CD4-positive, alpha-beta T cell treated with Interleukin-4 for 4 hours (primary cell): Measurements from ENCODE around the gene IFNGR1.
"Not testable (repeated sequence)": the region's sequence is repeated elsewhere in the genome, so short reads cannot be mapped to it uniquely, and the experiment has no call there.

ENCODE experiments used
- DNase-seq: peaks from one replicate; pipeline ENCODE4 v3.0.0-alpha.2; 2020

Gene IFNGR1

DNA sequence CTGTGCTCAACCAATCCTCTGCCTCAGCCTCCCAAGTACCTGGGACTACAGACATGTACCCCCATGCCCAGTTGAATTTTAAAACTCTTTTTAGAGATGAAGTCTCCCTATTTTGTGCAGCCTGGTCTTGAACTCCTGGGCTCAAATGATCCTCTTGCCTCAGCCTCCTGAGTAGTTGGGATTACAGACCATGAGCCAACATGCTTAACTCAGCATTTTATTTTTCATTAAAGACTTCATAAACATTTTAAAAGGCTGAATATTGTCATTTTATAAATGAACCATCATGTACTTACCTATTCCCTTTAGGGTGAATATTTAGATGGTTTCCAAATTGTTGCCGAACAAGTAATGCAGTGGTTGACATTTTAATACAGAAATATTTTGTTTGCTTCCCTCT lies 16.5 kb upstream of the IFNGR1 start:
- no peak for DNase-seq

DNA sequence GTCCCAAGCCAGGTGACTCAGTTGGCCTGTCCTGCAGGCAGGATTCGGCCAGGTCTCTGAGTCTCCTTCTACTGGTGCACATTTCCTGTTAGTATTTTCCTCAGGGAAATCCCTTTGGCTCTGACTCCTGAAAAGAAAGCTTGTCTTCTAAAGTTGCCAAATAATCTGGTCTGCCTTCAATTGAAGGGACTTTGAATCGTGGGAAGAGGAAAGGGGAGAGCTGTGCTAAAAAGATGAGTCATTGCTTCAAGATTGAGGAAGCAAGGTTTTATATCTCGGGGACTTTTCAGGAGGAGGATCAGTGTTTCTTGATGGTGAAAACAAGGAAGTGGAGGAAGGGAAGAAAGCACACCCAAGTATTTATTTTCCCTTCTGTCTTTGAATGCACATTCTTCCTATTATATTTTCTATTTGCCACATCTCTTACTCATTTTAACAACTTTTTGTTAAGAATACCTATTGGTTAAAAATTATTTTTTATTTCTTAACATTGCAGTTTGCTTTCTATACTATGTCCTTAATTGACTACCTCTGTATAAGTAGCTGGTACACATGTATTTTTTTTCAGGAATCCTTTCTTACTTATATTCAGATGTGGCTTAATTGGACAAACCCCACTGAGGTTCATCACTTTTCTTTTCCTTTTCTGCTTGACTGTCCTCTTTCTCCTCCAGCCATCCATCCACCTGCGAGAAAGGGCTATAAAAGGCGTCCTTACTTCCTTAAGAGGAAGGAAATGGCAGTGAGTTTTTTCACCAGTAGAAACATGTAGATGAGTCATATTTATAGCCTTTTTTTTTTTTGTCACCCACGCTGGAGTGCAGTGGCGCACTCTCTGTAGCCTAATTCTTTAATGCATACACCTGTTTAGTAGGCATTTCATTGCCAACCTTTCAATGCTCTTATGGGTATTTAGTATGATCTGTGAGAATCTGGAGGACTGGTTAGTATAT lies 15.0 kb upstream of the IFNGR1 start:
- peak; percentile 57 for DNase-seq

DNA sequence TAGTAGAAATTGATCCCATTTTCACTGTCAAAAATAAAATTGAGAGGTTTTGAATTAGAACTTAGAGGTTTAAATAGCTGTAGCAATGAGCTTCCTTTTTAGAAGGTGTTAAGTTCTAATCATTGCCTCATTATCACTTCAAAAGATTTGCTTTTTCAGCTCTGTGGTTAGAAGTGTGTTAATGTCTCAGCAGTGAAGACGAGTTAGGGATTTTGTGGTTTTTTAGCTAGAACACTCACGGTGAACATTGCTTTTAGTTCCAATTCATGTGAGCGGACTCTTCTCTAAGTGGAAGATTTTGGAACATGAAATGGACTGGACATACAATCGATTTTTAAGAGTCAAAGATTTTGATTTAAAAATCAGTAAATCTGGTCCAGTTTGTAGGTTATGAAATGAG lies 12.7 kb upstream of the IFNGR1 start:
- peak; percentile 74 for DNase-seq

DNA sequence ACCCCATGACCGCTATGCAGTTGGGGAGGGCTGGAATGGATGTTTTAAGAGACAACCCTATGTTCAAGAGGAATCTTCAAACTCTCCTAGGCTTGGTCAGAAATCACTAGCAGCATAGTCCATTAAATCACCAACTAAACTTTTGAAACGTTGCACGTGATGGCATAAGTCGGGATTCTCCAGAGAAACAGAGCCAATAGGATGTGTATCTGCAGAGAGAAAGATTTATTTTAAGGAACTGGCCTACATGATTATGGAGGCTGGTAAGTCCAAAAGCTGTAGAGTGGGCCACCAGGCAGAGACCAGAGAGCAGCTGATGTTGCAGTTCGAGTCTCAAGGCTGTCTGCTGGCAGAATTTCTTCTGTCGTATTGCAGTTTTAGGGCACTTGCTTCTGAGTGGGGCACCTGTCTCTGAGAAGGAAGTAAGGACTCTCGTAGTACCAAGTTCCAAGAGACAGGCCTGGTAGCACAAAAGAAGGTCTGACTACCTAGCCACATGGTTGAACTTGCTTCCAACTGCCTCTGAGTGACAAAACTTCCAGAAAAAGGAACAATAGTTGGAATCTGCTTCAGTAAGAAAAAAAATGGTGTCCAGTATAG lies 11.9 kb upstream of the IFNGR1 start:
- no peak for DNase-seq

DNA sequence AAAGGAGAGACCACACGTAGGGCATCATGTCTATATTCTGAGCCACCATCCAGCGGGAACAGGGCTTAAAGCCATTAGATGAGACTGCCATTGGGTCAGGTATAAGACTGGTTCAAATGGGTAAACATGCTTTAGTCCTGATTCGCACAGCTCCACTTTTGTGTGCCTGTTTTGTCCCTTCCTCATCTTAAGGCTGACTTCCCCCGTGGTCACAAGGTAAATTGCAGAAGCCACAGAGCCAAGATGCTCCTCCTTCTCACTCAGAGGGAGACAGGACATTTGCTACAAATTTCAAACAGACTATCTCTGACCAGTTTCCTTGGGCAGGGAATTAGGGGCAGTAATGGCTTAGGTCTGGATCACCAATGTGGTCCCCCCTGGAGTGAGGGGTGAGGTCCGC lies 11.4 kb upstream of the IFNGR1 start:
- no peak for DNase-seq

DNA sequence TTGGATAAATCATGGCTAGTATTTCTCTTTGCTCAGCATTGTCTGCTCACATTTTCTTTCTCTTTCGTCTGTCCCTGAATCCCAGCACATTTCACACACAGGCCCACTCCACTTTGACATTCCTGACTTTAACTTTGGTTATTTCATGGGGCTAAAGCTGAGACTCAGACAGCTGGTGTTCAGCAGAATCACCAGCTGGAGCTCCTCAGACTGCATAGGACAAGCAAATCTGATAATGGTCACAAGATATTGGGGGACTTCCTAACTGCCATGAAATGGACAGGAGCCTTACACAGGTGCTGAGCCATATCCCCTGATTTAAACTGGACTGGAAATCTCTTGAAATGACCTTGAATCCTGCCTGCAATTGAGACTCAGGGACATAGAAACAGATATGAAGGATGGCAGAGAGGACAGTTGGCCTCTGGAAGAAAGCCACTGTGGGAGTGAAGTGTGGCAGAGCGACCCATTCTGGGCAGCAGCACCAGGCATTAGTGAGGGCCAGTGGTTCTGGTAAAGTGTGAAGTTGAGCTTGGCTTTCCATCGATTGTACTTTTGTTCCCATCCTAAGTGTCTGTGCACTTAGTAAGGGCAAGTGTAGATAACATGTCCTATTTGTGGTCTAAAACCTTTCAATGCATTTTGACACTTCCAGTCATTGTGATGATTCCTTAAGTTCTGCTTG lies 10.0 kb upstream of the IFNGR1 start:
- DNase-seq = no peak

DNA sequence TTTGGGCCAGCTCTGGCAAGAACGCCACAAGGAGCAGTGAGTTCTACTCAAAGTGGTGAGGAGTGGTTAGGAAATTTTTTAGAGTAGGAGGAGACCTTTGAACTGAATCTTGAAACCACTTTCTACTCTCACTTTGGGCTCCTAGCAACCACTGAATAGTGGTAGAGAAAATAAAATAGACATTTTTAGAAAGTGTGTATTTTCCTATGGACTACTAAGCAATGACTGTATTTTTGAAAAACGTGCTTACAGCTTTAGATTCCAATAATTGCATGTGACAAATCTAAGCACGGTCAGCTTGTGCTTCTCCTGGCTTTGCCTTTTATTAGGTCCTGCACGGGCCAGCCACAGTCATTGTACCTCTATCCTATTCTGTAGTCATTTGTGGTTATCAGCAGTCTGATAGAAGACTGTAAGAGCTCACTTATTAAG lies 8.7 kb upstream of the IFNGR1 start:
- no peak for DNase-seq

DNA sequence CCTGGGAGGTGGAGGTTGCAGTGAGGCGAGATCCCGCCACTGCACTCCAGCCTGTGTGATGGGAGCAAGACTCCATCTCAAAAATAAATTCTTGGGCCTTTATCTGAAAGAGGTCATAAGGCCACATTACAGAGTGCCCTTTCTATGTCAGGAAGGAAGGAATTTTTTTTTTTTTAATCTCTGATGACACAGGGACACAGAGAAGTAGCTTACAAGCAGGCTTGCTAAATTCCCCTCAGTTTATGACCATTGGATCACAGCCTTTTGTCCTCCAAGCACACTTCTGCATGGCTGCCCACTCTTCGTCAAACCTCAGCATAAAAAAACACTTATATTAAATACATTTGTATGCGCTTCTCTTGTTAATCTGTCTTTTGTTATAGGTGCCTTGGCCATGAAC lies 7.5 kb upstream of the IFNGR1 start:
- DNase-seq = no peak

DNA sequence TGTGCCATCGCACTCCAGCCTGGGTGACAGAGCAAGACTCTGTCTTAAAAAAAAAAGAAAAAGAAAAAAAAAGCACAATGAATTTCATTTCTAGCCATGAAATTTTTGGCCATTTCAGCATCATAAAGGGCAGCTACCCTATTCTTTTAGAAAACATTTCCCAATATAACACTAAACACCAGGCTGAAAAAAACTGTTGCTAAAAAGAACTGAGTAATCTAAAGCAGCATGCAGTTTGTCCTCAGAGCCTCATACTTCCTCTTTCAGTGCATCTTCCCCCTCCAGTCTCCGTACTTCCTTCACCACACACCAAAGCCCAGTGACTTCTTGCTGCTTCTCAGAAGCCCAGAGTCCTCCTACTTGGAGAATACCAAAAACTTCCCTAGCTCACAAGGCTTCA lies 5.6 kb upstream of the IFNGR1 start:
- DNase-seq = peak; percentile 33

DNA sequence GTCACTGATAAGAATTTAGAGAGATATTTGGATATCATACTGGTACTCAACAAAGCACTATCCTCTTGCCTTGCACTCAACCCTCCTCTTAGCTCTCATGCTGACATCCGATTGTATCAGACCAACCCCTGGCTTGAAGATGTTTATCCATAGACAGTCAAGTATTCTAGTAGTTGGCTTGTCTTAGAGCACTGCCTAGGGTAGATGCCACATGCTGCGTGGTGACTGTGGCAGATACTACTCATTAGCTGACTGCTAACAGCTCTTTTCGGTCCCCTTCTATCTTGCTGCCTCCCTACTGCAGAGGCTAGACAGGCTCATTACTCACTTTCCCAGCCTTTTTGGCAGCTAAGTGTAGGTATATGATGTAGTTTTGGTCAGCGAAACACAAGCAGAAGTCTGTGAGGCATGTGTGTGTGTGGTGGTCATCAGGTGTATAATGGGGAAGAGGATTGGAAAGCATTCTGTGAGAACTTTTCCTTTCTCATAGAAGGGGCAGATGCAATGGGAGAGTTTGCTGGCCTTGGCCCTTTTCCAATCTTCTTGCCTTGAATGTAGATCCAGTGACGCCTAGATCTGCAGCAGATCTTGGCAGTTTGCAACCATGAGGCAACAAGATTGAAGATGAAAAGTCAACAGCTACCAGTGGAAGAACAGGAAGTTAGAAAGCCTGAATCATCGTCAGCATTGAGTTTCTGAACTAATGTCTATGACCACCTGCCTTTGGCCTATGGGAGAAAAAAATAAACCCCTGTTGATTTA lies 4.4 kb upstream of the IFNGR1 start:
- DNase-seq = no peak

DNA sequence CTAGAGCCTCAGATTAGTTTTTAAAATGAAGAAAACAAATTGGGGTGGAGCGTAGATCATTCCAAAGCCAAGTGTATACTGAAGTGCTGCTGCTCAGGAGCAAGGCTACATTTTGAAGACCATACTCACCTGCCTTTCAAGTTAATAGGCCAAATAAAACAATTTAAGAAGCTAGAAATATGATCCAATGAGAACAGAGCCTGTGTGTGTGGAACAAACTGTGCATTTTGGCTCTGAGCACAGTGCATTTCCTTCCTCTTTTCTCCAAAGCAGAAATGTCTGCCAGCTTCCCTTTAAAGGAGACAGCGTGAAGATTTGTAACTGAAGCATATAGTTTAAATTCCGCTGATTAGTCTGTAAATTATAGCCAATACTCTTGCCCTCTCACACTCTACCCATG lies 3.2 kb upstream of the IFNGR1 start:
- no peak for DNase-seq

DNA sequence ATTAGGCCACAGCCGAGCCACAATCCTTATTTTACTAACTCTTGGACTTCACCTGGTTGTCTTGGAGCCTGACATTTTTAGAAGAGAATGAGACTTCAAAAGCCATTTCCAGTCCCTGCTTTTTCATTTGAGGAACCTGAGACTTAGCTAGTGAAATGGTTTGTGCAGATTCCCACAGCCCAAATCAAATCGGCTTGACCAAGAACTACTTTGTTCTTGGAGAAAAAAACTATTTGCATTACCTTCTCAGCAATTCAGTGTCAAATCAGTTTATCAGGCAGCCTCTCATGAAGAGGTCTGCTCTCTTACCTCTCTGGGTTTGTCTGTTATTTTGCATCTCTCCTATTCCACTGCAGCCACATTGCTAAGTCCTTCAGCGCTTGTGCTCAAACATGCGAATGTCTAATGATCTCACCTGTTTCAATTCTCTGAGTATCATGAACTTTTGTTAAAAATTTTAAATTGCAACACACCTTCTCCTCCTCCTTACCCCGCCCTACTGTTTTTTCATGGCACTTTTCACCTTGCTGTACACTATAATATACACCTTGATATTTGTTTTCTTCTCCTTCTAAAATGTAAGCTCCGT lies 573 bp upstream of the IFNGR1 start:
- no peak for DNase-seq

DNA sequence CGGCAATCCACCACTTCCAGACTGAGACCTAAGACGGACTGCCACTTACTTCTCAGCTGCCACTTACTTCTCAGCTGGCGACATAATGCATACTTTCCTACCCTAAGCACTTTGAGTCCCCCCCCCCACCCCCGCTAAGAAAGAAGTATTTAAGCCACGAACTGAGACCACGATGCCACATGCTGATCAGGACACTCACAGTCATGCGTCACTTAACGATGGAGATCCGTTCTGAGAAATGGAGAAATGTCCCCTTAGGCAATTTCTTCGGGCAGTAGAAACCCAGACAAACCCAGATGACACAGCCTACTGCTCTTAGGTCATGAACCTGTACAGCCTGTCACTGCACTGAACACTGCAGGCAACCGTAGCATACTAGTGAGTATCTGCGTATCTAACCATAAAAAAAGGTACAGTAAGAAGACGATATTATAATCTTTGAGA lies 690 bp downstream of the IFNGR1 start:
- DNase-seq = peak; percentile 67

DNA sequence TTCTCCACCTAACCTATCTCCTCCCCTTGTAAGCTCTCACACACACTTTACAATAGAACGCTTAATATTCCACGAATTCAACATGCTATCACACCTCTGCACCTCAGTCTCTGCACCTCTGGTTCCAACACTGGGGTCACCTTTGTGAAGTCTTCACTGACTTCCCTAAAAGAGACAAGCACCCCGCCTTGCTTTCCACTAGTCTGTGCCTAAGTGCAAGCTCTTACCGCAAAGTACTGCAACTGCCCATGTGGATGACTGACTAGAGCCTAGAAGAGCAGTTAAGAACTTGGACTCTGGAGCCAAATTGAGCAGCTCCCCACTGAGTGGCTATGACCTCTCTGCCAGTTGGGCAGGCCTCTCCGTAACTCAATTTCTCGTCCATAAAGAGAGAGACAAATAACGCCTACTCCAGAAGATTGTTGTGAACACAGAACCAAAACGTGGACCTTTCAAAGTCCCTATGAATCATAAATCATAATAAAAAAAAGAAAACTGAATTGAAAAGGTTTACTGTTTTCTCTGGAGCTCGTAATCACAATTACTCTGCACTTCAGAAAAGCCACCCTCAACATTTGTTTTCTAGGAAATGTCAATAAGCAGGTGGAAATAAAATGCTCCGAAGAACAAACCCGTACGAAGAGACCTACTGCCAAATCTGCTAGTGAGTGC lies 1.2 kb downstream of the IFNGR1 start:
- peak; percentile 22 for DNase-seq

DNA sequence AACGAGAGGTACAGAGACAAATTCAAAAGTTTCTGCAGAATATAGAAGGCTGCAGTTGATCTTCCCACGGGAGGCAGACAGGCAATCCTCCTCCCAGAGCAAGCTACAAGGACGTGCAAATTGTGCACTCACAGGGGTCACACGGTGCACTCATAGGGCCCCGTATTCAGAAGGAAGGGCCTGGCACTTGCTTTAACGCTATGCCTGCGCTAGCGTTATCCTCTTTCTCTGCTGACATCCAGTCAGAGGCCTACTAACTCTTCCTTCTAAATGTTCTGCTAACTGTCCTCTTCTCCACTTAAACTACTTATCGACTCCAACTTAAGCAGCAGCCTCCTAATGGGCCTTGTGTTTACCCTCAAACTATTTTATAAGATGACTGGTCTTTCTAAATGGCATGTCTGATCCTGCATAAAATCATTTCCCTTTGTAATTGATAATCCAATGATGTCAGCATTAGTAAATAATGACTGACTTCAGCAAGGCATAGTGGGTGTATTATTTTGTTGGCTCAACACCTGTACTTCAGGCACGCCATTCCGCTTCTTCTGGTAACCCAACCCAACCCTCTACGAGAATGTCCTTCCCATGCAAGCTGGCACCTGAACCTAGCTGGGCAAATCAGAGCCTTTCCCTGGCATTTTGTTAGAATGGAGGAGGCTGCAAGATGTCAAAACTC lies 2.2 kb downstream of the IFNGR1 start:
- DNase-seq = no peak

DNA sequence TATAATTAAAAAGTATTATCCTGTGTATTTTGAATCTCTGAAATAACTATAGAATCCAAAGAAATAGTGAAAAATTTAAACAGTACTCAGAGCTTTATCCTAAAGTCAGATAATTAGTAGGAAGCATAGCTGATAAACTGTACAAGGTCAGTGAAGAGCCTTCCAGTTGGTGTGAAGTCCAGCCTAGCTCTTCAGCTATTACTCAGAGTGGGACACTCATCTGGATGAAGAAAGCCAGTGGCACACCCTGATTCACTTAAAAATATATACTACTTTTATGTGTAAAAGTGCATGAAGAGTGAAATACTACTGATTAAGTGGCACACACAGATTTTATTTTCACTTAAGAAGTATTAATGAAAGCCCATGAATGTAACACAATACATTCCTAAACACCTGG lies 3.1 kb downstream of the IFNGR1 start:
- no peak for DNase-seq

DNA sequence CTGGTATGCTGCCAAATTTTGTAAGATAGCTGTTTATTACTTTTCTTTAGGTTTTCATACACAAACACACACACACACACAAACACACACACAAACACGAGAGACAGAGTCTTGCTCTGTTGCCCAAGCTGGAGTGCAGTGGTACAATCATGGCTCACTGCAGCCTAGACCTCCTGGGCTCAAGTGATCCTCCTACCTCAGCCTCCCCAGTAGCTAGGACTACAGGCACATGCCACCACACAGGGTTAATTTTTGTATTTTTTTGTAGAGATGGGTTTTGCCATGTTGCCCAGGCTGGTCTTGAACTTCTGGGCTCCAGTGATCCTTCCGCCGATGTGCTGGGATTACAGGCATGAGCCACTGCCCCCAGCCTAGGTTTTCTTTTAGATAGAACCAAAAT lies 3.6 kb downstream of the IFNGR1 start:
- DNase-seq = not testable (repeated sequence)

DNA sequence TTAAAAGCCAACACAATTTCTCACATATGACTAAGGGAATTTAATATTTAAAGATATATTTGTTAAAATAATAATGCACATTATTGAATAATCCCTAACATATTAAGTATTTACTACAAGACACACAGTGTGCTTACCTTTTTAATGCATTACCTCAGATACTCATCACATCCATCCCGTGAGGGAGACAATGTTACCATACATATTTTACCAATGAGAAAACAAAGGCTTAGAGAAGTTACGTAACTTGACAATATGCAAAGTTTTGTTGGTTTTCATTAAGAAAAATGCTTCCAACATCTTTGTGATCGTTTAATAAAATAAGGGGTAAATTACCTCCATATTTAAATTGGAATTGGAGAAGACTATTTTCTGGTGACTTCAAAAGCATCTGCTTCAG lies 4.3 kb downstream of the IFNGR1 start:
- no peak for DNase-seq

DNA sequence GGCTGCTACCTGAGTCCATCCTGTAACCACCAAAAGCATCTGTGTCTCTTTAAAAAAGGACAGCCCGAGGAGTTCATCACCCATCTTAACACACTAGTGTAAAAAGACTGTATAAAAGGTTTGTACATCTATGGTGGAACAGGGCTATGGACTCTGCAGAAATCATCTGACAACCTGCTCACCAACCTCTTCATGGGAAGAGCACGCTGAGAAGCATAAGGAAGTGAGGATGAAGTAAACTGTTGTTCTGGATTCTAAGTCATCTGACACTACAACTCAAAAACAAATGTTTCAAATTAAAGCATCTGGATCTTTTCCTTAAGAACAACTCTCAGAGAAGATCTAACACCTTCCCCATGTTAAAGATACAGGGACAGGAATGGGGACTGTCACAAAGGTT lies 5.4 kb downstream of the IFNGR1 start:
- no peak for DNase-seq

DNA sequence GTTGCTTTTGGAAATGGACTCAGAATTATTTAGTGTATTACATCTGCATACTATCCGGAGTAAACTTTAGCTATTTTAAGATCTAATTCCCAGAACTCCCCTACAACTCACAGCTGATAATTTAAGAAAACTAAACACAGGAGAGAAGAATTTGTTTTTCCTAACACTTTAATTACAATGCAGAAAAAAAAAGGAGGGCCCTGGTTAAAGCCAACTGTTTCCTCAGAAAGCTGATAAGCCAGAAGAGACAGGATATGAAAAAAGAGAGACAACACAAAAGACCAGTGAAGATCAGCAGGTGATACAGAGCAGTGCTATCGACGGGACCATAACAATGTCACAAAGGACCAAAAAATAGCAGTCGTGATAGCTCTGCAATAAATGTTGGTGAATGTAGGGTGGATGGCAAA lies 5.8 kb downstream of the IFNGR1 start:
- no peak for DNase-seq

DNA sequence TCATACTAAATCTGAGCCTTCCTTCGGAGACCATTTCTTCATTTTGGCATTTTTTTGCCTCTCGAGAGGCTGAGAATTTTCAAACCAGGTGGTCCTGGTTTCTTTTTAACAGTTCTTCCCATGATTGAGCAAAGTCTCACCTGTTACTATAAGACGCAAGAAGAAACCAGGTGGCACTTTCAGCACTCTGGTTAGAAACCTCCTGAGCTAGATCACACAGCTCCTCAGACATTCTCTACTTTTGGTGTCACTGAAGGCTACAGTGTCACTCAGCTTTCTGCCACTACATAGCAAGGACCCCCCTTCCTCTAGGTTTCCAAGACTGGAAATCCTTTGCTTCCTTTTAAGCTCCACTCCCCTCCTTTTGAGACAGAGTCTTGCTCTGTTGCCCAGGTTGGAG lies 7.3 kb downstream of the IFNGR1 start:
- DNase-seq = no peak
